GM12865 (cell line): Measurements from ENCODE around the gene TMEM100.

Experiments
- DNase-seq: peaks from one replicate; pipeline ENCODE4 v3.0.0; 2010; ENCODE audit warnings: low read depth
- H3K4me3 ChIP-seq: 2 replicates; pipeline ENCODE4 v1.5.1; 2011; ENCODE audit warnings: mild to moderate bottlenecking, low read depth, low read length, control low read depth
- TF ChIP-seq, protein P1 (sequence below): IDR thresholded peaks from 2 replicates; pipeline ENCODE4 v1.5.1; 2011; ENCODE audit warnings: low read length, control low read depth, low read depth, inconsistent platforms; ENCODE audit not compliant: insufficient read depth; ENCODE audit errors: missing control alignments

TMEM100 gene

GRCh38 chr17:55764610-55765009, 41.9 kb upstream of the TMEM100 start:
- no peak overlapping the region for H3K4me3 ChIP-seq
- DNase-seq, result no peak
- TF ChIP-seq, protein P1, sequence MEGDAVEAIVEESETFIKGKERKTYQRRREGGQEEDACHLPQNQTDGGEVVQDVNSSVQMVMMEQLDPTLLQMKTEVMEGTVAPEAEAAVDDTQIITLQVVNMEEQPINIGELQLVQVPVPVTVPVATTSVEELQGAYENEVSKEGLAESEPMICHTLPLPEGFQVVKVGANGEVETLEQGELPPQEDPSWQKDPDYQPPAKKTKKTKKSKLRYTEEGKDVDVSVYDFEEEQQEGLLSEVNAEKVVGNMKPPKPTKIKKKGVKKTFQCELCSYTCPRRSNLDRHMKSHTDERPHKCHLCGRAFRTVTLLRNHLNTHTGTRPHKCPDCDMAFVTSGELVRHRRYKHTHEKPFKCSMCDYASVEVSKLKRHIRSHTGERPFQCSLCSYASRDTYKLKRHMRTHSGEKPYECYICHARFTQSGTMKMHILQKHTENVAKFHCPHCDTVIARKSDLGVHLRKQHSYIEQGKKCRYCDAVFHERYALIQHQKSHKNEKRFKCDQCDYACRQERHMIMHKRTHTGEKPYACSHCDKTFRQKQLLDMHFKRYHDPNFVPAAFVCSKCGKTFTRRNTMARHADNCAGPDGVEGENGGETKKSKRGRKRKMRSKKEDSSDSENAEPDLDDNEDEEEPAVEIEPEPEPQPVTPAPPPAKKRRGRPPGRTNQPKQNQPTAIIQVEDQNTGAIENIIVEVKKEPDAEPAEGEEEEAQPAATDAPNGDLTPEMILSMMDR, result no peak

DNA sequence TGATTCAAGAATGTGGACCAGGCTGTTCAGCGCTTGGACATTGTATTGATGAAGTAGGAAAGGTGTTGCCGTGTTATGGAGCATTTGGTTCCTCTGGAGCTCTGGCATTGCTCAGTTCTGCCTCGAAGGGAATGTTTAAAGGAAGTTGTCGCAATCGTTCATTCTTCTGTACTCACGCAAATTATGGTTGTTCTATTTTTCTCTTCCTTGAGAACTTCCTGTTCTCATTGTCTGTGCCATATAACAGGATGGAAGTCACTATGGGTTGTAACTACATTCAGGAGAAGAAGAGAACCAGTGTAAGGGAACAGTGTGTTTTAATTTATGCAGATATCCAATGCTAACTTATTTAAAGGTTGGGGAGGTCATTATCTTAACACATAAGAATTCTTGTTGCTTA, 41.2 kb upstream of the TMEM100 start:
- DNase-seq, result no peak
- TF ChIP-seq, protein P1, result no peak
- H3K4me3 ChIP-seq, result no peak overlapping the region

DNA sequence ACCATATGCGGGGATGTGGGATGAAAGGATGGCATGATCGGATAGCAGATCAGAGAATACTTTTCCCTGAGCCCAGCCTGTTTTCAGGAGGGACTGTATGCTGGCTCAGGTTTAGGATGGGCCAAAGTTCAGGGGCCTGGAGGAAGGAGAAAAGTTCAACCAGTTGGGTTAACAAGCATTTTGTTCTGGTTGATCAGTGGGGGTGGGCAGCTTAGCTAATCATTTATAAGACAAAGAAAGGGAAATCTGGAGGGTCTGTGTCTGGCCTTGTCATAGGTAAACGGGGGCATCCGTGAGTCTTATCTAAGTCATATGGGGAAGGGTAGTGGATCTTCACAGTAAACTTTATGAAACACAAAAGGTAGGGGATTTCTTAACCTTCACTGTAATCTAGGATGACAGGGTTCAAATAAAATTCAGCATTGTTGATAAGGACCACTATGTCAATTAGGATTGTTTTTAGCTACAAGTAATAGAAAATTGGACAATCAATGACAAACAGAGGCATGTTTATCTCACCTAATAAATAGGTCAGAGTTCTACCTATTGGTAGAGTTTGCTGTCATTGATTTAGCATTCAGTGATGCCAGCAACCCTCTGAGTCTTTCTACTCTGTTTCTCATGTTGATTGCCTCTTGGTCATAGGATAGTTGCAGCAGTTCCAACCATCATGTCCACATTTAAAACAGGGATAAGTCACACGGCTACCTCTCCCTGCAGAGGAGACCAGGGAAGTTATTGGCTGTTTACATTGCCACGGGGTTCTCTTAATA, 39.6 kb upstream of the TMEM100 start:
- TF ChIP-seq, protein P1, result no peak
- no peak overlapping the region for H3K4me3 ChIP-seq
- DNase-seq, result no peak

DNA sequence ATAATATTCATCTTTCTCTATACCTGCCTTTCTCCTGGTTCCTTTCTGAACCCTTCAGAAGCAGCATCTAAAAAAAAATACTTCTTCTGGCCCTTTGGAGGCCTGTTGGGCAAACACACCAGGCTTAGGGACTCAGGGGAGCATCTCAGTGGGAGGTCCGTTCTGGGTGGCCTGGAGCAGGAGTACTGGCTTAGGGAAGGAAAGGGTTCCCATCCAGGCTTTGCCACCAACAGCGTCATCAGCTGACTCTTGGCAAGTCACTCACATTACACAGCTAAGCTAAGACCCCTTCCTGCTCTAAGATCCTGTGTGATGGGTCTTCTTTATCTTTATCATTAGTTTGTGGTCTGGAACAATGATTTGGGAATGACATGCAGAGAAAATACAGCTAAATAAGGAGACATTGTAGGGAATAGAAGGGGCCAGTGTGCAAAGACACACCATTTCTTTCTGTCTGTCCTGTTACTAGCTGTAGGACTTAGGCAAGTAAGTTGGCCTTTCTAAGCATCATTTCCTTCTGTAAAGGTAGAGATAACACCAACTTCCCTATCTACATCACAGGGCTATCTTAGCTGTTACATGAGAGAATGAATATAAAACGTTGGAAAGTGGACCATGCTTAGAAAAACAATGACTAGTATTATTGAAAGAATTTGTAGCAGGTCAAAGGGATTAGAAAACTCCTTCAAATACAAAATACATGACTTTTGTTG, 38.1 kb upstream of the TMEM100 start:
- TF ChIP-seq, protein P1, result no peak
- no peak for DNase-seq
- H3K4me3 ChIP-seq, result no peak overlapping the region

DNA sequence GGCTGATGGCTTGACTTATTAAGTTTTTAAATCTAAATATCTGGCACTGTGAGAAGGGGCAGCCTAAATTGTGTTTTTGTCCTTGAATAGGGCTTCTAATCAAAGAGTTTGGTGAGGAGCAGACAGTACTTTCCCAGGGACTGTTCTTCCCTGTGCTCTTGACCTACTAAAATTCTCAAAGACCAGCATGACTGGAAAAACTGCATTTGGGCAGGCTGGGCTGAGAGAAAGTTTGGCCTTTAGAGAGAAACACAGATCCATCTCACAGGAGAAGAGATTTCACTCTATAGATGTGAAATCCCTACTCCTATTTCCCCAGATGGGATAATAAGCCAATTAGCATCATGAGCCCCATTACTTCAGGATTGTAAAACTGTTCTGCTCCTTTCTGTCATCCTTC, 35.5 kb upstream of the TMEM100 start:
- TF ChIP-seq, protein P1, result no peak
- H3K4me3 ChIP-seq, result no peak overlapping the region
- DNase-seq, result no peak

- TF ChIP-seq, protein P1, result no peak
- DNase-seq, result peak; percentile 44
- no peak overlapping the region for H3K4me3 ChIP-seq
These were observed 35.0 kb upstream of the TMEM100 start for GRCh38 chr17:55757659-55758058.
